SK-MEL-5 (cell line): ENCODE results near the gene RBM38. TPM values are rescaled to one million over a fixed set of nuclear protein-coding genes. Genes with fewer than 3 reads are reported as not detected.
A peak's percentile ranks its signal among the peaks of the same experiment; 100 is the strongest.
"Not testable (repeated sequence)": the region's sequence is repeated elsewhere in the genome, so short reads cannot be mapped to it uniquely, and the experiment has no call there.

Source experiments
- DNase-seq: peaks from one replicate; pipeline ENCODE4 v3.0.0-alpha.2; 2016; ENCODE audit warnings: low read depth, low spot score
- in situ Hi-C: cut with HindIII; loops from 2 replicates; pipeline ENCODE4 v1.10.0; 2016; ENCODE audit warnings: low sequenced_read_pairs, high pct_unique_total_duplicates, low pct_unique_long_range_greater_than_20kb
- polyA plus RNA-seq, 2 experiments: library from polyadenylated mRNA; depleted of rRNA; stranded (reverse); fragments of >200 nt; gene quantifications; 2 replicates each; pipeline ENCODE4 v1.2.3, GENCODE V29; 2015
- total RNA-seq: library from RNA; depleted of rRNA; stranded (reverse); fragments of >200 nt; shearing (Covaris generic); gene quantifications from 2 replicates; pipeline ENCODE4 v1.2.3, GENCODE V29; 2014; rRNA removed

The RBM38 gene
- total RNA-seq, result 12.8 and 13.7 TPM in 2 replicates
- 32.1 and 33.4 TPM in 2 replicates for polyA plus RNA-seq (2015; cell fraction: cytosol; rRNA removed)
- 7.5 and 15.8 TPM in 2 replicates for polyA plus RNA-seq (2015; cell fraction: nucleus; rRNA removed)

- in situ Hi-C loops, result no loop called here
These were observed at the start of gene RBM38 for GRCh38 chr20:57390604-57391438. Gene RBM38, plus strand, starts transcription at chr20:57391396. Its CDS starts 186 bp downstream, at chr20:57391582.

GRCh38 chr20:57341663-57342062 is 49.5 kb upstream of the RBM38 start:
- no peak for DNase-seq
- in situ Hi-C loops, result no loop called here

More at GRCh38 chr20:57390604-57391438, at the start of gene RBM38:
- DNase-seq, result peak; percentile 70

- in situ Hi-C loops, result no loop called here
- DNase-seq, result no peak
These were observed 48.4 kb upstream of the RBM38 start for GRCh38 chr20:57342829-57343228.

- peak; percentile 81 for DNase-seq
- in situ Hi-C loops, result no loop called here
These were observed 44.7 kb upstream of the RBM38 start for GRCh38 chr20:57346477-57346876.

- in situ Hi-C loops, result no loop called here
- no peak for DNase-seq
These were observed 43.8 kb upstream of the RBM38 start for GRCh38 chr20:57347393-57347792.

GRCh38 chr20:57348200-57348921 is 42.8 kb upstream of the RBM38 start:
- in situ Hi-C loops, DNase-seq: not testable (repeated sequence)

- DNase-seq, in situ Hi-C loops: not testable (repeated sequence)
These were observed 42.1 kb upstream of the RBM38 start for GRCh38 chr20:57348922-57349574.

GRCh38 chr20:57350081-57350710 is 41.0 kb upstream of the RBM38 start:
- DNase-seq, result no peak
- in situ Hi-C loops, result no loop called here

GRCh38 chr20:57350726-57351041 is 40.5 kb upstream of the RBM38 start:
- in situ Hi-C loops, result not testable (repeated sequence)

GRCh38 chr20:57351042-57351783 is 40.0 kb upstream of the RBM38 start, which contains the start of gene RAE1:
Gene RAE1, plus strand, starts transcription at chr20:57351255. Its CDS starts 2,784 bp downstream, at chr20:57354039.
- in situ Hi-C loops, result no loop called here
- DNase-seq, result peak; percentile 95

More at GRCh38 chr20:57350726-57351041, 40.5 kb upstream of the RBM38 start:
- not testable (repeated sequence) for DNase-seq

- in situ Hi-C loops, result no loop called here
- no peak for DNase-seq
These were observed 38.9 kb upstream of the RBM38 start for GRCh38 chr20:57352305-57352704.

- in situ Hi-C loops, result no loop called here
These were observed 37.8 kb upstream of the RBM38 start for GRCh38 chr20:57353351-57353750.

GRCh38 chr20:57361517-57361916 is 29.7 kb upstream of the RBM38 start:
- DNase-seq, result no peak
- in situ Hi-C loops, result no loop called here

More at GRCh38 chr20:57353351-57353750, 37.8 kb upstream of the RBM38 start:
- DNase-seq, result no peak

- no peak for DNase-seq
- in situ Hi-C loops, result no loop called here
These were observed 26.7 kb upstream of the RBM38 start for GRCh38 chr20:57364451-57364850.

- in situ Hi-C loops, result no loop called here
- no peak for DNase-seq
These were observed 21.6 kb upstream of the RBM38 start for GRCh38 chr20:57369596-57369995.

- in situ Hi-C loops, result no loop called here
- DNase-seq, result no peak
These were observed 20.9 kb upstream of the RBM38 start for GRCh38 chr20:57370316-57370715.

GRCh38 chr20:57371363-57371762 is 19.8 kb upstream of the RBM38 start:
- DNase-seq, result no peak
- in situ Hi-C loops, result no loop called here
